GM12865 (cell line): ENCODE results near the gene AAR2.

ENCODE experiments used
- DNase-seq: peaks from one replicate; pipeline ENCODE4 v3.0.0; 2010; ENCODE audit warnings: low read depth
- H3K4me3 ChIP-seq: 2 replicates; pipeline ENCODE4 v1.5.1; 2011; ENCODE audit warnings: mild to moderate bottlenecking, low read depth, low read length, control low read depth
- CTCF ChIP-seq: IDR thresholded peaks from 2 replicates; pipeline ENCODE4 v1.5.1; 2011; ENCODE audit warnings: low read length, control low read depth, low read depth, inconsistent platforms; ENCODE audit not compliant: insufficient read depth; ENCODE audit errors: missing control alignments

Gene AAR2

GRCh38 chr20:36255445-36255844 is 19.2 kb downstream of the AAR2 start:
- TF ChIP-seq CTCF: no peak
- no peak for DNase-seq

GRCh38 chr20:36259177-36260061 is 23.1 kb downstream of the AAR2 start:
- H3K4me3 ChIP-seq: no peak overlapping the region
- no peak for DNase-seq
- TF ChIP-seq CTCF: no peak

More at GRCh38 chr20:36255445-36255844, 19.2 kb downstream of the AAR2 start:
- H3K4me3 ChIP-seq: no peak overlapping the region

GRCh38 chr20:36260316-36260715 is 24.0 kb downstream of the AAR2 start:
- no peak overlapping the region for H3K4me3 ChIP-seq
- TF ChIP-seq CTCF: no peak
- DNase-seq: no peak

- TF ChIP-seq CTCF: no peak
- DNase-seq: no peak
- H3K4me3 ChIP-seq: no peak overlapping the region
Measured at GRCh38 chr20:36261389-36262105, 25.3 kb downstream of the AAR2 start.

GRCh38 chr20:36262440-36262839 is 26.2 kb downstream of the AAR2 start:
- no peak for DNase-seq
- H3K4me3 ChIP-seq: no peak overlapping the region
- TF ChIP-seq CTCF: no peak

GRCh38 chr20:36264426-36265246 is 28.4 kb downstream of the AAR2 start:
- no peak overlapping the region for H3K4me3 ChIP-seq
- TF ChIP-seq CTCF: no peak
- no peak for DNase-seq
